SIG-M5 (cell line): ENCODE measurements around the gene NEK2.
"Not testable (repeated sequence)": the region's sequence is repeated elsewhere in the genome, so short reads cannot be mapped to it uniquely, and the experiment has no call there.

Experiments used
- DNase-seq: peaks from one replicate; lab custom pipeline; 2025; lab: John Stamatoyannopoulos, UW

The NEK2 gene

DNA sequence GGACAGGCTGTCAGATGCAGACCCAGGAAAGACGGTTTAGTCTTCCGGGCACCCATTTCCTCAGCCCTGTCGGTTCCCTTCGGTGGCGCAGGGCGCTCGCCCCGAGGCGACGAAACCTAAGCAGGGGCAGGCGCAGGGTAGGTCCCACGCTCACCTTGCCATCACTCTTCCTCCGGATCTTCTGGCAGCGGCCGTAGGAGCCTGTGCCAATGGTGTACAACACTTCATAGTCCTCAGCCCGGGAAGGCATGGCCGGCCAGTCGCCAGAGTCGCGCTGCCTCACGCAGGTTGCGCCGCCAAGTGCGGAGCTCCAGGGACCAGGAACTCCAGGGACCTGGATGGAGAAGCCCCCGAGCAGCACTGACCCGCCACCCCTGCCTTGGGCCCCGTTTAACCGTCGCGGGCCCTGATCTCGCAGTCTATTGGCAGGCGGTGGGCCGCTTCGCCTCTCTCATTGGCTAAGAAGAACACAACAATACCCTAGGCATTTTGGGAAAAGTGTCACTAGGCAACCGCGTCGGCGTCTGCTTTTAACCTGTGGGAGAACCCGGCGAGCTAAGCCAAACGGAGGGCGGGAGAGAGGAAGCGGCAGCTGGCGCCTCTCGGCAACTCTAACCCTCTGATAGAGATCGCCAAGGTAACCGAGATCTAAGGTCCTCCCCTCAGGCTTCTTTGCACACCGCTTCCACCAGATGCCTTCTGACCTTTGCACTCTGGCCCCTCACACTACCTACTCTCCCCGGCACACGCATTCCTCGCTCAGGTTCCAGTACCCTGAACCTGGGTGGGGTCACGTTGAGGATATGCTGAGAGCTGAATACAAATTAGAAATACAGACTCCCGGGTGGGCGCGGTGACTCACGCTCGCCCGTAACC is at the start of gene NEK2:
Gene NEK2 (minus strand): TSS at position 392 of the 876 bp plus-strand sequence. CDS start 142 bp downstream, at position 250.
- DNase-seq, result peak; percentile 95

DNA sequence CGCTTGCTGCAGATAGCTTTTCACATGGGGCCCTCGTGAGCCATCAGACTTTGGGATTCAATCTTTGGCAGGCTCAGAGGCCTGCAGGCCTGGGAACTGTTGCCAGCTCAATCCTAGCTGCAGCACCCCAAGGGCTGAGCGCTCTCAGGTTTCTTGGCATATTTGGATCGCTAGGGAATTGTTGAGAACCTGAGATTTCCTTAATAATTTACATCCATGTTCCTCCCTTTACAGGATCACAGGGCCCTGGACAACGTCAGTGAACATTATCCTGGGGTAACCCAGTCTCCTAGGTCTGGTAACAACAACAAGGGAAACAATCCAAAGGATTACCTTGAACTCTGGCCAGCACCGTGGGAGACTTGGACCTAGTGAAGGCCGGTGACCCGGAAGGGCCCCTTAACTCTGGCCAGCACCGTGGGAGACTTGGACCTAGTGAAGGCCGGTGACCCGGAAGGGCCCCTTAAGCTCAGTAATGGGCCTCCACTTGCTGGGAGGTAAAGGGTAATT is 49.3 kb upstream of the NEK2 start:
- DNase-seq, result no peak

DNA sequence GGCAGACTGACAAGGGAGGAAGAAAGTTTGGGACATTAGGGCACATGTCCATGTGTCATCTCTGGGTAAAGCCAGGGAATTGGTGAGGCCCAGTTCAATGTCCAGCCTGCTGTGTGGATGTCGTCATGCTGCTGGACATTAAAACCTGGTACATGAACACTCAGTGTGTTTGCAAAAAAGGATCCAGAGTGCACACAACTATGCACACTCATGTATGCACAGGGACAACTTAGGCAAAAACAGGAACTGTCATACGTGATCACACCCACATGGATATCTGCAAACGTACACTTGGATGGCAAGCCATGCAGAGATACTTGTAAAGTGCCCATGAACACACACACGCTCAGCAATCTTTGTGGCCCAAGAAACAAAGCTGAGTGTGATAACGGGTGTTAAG is 47.9 kb upstream of the NEK2 start:
- DNase-seq, result no peak

DNA sequence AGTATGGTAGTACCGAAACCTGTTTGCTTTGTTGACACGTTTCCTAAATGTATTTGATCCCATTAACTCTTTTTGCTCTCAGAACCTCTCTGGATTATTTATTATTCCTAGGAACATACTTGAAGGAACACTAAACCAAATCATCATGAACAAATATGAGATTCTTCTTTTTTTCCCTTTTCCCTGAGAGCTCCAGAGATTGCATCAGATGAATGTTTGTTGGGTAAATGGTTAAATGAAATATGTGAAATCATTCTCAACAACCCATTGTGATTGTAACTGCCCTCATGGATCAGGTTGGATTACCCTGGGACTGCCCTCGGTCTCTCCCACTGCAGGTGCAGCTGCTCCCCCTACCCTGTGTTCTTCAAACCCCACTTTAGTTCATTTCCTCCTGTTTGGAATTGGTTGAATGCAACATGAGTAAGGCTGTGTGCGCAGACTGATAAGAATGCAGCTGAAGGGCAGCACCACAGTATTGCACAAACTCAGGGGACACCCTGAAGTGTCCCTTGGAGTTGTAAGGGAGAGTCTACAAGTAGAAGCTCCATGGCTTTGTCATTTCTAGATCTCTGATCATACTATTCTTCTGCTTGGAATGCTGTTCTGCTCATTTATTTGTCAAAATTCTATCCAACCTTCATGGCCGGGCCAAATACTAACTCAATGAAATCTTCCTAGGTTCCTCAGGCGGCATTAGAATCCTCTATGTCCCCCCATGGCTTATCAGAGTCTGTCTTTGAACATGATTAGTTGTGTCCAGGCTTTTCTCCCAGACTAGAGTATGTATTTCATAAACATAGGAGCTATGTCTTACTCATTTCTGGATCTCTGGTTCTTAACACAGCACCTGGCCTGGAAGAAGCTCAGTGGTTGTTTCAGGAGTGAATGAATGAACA is 47.1 kb upstream of the NEK2 start:
- DNase-seq, result no peak

DNA sequence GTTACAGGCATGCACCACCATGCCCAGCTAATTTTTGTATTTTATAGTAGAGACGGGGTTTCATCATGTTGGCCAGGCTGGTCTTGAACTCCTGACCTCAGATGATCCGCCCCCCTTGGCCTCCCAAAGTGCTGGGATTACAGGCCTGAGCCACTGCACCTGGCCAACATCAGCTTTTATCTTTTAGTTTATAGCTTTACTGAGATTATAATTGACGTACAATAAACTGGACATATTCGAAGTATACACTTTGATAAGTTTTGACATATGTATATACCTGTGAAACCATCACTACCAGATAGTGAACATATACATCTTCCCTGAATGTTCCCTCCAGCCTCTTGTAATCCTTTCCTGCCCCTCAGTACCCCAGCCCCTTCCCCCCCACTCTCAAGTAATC is 41.1 kb upstream of the NEK2 start:
- not testable (repeated sequence) for DNase-seq

DNA sequence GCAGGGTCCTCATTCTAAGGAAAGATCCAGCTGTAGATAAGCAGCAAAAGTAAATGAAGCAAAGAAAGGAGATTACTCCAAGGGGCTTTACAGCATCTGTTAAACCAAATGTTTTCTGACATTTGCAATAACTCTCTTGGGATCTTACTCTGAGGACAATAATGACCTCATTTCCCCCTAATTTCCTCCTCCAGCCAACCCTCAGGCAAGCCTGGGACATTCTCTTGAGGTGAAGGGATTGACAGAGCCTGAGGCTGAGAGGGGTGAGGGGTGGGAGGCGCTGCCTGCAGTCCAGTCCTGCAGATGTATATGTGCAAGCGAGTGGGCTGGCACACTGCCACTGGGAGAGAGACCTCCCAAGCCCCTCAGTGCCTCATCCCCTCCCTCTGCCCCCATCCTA is 40.5 kb upstream of the NEK2 start:
- no peak for DNase-seq

DNA sequence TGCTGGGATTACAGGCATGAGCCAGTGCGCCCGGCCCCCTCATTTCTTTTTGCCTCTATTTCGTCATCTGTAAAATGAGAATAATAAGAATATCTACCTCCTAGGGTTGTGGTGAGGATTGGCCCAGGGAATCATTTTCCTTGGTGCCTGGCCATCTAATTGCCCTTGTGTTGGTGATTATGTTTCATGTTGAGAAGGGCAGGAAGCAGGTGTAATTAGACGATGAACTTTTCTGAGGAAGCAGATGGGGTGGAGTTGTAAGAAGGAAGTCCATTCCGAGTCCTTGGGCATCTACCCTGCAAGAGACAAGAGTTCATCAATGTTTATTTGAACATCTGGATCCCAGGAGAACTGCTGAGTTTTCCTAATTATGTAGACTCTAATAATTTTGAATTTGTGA is 38.7 kb upstream of the NEK2 start:
- no peak for DNase-seq

DNA sequence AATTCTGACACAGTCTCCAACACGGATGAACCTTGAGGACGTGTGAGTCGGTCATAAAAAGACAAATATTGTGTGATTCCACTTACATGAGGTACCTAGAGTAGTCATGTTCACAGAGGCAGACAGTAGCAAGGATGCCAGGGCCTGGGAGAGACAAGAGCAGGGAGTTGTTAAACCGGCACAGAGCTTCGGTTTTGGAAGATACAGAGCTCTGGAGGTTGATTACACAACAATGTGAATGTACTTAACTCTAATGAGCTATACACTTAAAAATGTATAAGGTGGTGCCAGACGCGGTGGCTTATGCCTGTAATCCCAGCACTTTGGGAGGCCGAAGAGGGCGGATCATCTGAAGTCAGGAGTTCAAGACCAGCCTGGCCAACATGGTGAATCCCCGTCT is 37.8 kb upstream of the NEK2 start:
- DNase-seq, result no peak

DNA sequence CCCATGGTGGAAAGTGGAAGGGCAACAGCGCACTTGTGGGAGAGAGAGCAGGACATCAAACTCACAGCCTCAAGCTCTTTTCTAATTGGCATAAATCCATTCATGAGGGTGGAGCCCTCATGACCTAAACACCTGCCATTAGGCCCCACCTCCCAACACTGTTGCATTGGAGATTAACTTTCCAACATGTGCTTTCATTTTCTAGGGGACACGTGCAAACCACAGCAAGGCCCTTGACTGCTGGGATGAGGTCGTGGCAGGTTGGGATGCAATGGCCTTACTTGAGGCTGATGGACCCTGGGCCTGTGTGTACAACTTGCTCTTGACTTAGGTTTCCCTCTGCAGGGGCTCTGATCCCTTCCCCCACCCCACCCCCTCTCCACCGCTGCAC is 35.9 kb upstream of the NEK2 start:
- DNase-seq, result no peak

DNA sequence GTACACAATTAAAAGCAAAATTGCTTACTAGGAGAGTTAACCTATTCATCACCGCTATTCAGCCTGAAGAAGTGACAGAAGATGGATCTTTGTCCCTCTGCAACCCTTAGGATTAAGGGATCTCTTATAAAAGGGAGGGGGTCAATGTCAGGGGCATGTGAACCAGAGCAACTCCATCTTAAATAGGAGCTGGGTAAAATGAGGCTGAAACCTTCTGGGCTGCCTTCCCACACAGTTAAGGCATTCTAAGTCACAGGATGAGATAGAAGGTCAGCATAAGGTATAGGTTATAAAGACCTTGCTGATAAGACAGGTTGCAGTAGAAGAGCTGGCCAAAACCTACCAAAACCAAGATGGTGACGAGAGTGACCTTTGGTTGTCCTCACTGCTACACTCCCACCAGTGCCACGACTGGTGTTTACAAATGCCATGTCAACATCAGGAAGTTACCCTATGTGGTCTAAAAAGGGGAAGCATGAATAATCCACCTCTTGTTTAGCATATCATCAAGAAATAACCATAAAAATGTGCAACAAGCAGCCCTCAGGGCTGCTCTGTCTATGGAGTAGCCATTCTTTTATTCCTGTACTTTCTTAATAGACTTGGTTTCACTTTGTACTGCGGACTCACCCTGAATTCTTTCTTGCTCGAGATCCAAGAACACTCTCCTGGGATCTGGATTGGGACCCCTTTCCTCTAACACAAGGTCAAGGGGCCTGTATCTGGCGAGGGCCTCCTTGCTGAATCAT is 35.3 kb upstream of the NEK2 start:
- DNase-seq, result peak; percentile 22

DNA sequence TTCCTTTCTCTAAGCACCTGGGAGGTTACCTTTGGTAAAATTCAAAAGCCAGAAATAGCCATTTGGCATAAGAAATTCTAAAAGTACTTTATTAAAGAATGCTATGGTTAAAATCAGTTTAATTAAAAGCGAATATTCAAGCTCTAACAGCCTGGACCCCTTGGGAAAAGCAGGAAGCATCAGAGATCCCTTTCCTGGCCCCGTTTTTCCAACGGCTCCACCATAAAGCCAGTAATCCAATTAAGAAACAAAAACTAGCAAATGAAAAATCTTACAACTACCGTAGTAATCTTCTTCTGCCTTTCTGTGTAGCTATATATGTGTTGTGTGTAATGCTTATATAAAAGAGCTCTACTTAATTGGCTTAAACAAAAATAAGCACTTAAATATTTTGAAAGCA is 33.5 kb upstream of the NEK2 start:
- DNase-seq, result no peak

DNA sequence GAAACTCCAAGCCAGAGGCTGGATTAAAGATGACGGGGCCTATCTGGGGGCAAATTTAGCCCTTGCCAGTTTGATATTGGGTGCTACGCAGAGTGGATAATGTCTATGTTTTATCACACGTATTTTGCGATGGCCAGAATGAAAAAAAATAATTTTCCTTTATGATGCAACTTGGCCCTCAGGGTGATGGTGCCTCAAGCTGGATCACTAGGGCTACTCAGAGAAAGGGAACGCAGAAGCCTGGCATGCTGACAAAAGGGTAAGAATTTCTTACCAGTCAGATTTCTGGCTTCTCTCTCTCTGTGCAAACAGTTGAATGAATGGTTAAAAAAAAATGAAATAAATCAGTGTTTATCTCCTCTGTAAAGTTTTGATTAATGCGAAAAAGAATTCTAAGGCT is 32.6 kb upstream of the NEK2 start:
- DNase-seq, result no peak

DNA sequence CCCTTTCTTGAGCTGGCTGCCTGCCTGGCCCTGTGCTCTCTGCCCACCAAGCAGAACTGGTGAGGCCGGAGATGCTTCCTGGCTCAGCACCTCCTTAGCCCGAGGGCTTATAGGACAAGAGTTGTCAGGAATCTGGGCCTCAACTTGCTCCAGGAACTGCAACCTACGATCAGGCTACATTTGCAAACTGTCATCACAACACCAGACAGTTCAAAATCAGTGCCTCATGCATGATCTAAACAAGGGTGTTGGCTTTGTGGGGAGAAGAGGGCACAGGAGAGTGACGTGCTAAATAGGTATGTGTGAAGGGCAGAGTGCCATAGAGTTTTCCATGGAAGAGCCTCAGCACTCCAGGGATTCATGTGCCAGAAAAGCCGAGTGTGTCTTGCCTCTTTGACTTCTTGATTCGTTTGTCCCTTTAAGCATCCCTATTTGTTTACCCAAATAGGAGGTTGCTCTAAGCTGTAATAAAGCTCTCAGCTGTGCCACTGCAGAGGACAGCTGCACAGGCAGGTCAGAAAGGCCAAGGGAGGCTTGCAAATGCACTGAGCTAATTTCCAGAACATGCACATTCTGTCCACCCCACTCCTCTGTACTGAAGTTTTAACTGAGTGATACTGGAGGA is 30.2 kb upstream of the NEK2 start:
- no peak for DNase-seq

DNA sequence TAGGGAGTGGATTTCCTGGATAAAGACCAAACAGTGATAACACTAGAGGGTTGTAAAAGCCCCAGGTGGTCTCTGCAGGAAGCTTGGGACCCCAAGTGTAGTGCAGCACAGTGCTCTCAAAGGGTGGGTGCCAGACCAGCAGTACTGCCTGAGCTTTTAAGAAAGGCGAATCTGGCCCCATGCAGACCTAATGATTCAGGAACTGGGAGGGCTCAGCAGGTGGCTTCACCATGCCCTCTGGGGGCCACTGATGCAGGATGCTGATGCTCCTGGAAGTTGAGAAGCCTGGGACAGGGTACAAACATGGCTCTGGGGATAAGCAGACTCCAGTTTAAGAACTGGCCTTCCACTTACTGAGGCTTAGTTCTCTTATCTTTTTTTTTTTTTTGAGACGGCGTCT is 29.1 kb upstream of the NEK2 start:
- no peak for DNase-seq

DNA sequence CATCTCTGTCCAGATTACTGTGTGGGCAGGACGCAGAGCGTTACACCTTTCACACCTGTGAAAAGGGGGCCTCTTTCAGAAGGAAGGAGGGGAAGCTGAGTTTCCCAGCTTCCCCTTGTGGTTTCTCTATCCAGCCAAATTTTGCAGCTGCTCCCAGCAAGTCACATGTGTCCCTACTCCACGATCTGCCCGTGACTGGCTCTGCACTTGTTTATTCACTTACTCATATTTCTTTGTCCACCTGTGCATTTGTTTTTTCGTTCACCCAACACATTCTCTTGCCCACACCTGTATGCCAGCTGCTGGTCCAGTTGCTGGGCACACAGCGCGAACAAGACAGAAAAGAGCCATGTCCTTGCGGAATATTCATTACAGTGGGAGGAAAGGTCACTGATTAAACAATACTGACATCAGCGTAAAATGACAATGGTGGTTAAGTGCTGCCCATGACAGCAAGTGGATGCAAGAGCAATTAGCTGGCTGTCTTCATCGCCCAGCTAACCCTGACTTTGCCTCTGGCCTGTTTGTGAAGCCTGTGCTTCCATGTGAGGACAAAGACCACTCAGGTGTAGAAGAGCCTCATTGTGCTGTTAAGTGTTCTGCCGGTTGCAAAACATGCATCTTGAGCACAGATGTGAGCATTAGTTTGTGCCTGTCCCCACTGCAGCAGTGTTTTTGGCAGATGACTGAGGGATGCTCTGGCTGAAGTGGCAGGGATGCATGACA is 28.6 kb upstream of the NEK2 start:
- DNase-seq, result no peak

DNA sequence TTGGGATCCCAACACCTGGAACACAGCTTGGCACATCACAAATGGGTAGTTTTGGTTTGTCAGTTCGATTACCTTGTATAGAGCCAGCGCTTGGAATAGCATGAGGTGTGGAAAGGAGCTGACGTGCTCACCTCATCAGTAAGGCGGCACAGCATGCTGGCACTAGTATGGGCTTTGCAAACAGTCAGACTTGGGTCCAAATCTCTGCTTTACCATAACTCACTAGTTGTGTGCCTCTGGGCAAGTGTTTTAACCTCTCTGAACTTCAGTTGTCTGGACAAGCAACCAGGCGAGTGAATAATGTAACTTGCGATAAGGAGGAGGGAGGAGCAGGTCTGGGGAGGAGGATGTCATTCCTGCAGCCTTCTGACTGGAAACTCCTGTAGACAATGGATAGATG is 26.3 kb upstream of the NEK2 start:
- no peak for DNase-seq

DNA sequence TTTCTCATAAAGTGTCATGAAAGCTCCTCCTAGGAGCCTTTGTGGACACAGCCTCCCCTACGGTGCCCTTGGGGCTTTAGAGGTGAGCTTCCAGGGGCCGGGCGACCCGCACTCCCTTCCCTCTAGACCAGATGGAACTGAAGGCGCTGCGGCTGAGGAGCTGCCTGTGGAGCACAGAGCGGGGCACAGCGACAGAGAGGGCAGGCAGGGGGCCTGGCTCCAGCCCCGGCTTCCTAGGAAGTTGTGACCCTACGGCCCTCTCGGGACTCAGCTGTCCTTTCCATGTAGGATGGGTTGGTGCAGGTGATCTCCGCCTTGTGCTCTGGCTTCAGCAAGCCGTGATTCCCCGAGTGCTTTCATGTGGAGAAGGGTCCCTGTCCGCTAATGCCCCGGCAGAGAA is 23.6 kb upstream of the NEK2 start:
- DNase-seq, result no peak

DNA sequence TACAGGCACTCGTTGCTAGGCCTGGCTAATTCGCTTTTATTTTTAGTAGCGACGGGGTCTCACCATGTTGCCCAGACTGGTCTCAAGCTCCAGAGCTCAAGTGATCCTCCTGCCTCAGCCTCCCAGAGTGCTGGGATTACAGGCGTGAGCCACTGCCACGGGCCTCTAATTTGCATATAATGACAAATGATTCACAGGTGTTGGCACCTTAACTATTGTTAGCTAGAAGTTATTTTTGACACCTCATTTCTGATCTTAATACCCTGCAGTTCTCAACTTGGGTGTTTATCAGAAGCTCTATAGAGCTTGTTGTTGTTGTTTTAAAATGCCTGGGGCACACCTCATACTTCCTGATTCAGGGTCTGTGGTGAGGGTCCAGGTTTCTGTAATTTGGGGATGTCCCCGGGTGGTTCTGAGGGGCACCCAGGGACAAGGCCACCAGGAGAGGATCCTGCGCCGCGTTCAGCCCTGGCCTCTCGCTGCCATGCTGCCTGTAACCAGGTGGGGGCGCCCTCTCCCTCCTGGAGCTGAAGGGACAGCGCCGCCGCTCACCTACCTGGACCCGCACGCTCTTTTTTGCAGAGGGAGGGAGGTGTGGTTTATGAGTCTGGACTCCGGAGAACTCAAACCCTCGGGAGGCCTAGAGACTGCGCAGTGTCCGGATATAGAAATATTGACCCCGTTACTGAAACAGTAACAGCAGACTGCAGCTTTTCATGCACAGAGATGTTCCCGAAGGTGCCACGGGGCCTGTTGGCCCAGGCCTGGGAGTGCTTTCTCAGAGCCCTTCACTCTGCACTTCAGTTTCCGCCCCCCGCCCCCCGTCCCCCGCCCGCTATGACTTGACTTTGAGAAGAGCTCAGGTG is 23.0 kb upstream of the NEK2 start:
- no peak for DNase-seq

DNA sequence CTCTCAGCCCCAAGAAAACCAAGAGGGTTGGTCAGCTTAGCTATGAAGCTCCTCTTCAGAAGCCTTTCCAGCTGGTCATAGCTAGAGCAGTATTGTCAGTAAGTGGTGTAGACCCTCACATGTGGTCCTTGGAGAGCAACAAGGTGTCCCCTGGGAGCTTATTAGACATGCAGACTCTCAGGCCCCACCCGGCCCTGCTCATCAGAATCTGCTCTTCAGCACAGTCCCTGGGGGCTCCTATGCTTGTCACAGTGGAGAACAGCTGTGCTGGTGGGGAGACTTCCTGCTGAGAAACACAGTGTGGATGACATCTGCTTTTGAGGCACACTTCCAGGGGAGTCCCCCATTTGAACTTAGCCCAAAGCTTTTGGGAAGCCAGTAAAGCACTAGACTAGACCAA is 21.9 kb upstream of the NEK2 start:
- no peak for DNase-seq
